ENCODE results near the gene CACNA1A.
"Not testable (repeated sequence)": the region's sequence is repeated elsewhere in the genome, so short reads cannot be mapped to it uniquely, and the experiment has no call there.

Gene CACNA1A

GRCh38 chr19:13267131-13267530, 239.1 kb downstream of the CACNA1A start:
- H3K36me3 ChIP-seq (ENCODE audit: control insufficient read depth in 1 of 2, insufficient read depth in 2 of 2, low read length in 2 of 2): no peaks in the 10 kb centered on the region
- H3K4me3 ChIP-seq (ENCODE audit: low read depth in 1 of 2, low read length in 2 of 2): no peak overlapping the region
- H3K27me3 ChIP-seq (ENCODE audit: low read depth, low read length): no peaks in the 10 kb centered on the region
- no peaks in the 10 kb centered on the region for H3K4me1 ChIP-seq (ENCODE audit: control insufficient read depth in 1 of 2, insufficient read depth in 2 of 2, low read length in 2 of 2)
- H3K9me3 ChIP-seq (ENCODE audit: control insufficient read depth in 1 of 2, low read length in 2 of 2): no peaks in the 10 kb centered on the region
- no peak overlapping the region for H3K27ac ChIP-seq (ENCODE audit: low read length)

DNA sequence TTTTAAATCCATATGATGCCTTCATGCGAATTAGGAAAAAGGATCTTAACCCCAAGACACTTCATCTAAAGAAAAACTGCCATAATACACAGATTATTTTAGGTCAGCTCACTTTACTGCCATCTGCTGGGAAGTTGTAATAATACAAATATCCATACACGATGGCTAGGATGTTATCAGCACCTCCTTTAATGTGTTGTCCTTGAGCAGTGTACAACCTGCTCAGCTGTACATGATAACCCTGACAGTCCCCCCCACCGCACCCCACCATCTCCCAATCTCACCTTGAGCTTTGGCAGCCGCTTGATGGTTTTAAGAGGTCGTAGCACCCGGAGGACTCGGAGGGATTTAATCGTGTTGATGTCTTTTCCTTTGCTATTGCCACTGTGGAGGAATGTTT, 243.8 kb downstream of the CACNA1A start:
- Histone ChIP-seq H3K9me3 (ENCODE audit: control insufficient read depth in 1 of 2, low read length in 2 of 2) (no peaks in the 10 kb centered on the region), H3K4me1 (ENCODE audit: control insufficient read depth in 1 of 2, insufficient read depth in 2 of 2, low read length in 2 of 2) (no peaks in the 10 kb centered on the region), H3K36me3 (ENCODE audit: control insufficient read depth in 1 of 2, insufficient read depth in 2 of 2, low read length in 2 of 2) (no peaks in the 10 kb centered on the region), H3K4me3 (ENCODE audit: low read depth in 1 of 2, low read length in 2 of 2) (no peak overlapping the region), H3K27ac (ENCODE audit: low read length) (no peak overlapping the region), H3K27me3 (ENCODE audit: low read depth, low read length) (no peaks in the 10 kb centered on the region)

- no peaks in the 10 kb centered on the region for H3K4me1 ChIP-seq (ENCODE audit: control insufficient read depth in 1 of 2, insufficient read depth in 2 of 2, low read length in 2 of 2)
- no peak overlapping the region for H3K4me3 ChIP-seq (ENCODE audit: low read depth in 1 of 2, low read length in 2 of 2)
- no peaks in the 10 kb centered on the region for H3K27me3 ChIP-seq (ENCODE audit: low read depth, low read length)
- no peak overlapping the region for H3K27ac ChIP-seq (ENCODE audit: low read length)
- H3K9me3 ChIP-seq (ENCODE audit: control insufficient read depth in 1 of 2, low read length in 2 of 2): peaks cover 3 to 4% of the 10 kb centered on the region in 2 donors
- H3K36me3 ChIP-seq (ENCODE audit: control insufficient read depth in 1 of 2, insufficient read depth in 2 of 2, low read length in 2 of 2): no peaks in the 10 kb centered on the region
These were observed 245.2 kb downstream of the CACNA1A start for GRCh38 chr19:13260883-13261653.

- Histone ChIP-seq H3K9me3 (ENCODE audit: control insufficient read depth in 1 of 2, low read length in 2 of 2) (peaks cover 3 to 4% of the 10 kb centered on the region in 2 donors), H3K36me3 (ENCODE audit: control insufficient read depth in 1 of 2, insufficient read depth in 2 of 2, low read length in 2 of 2) (no peaks in the 10 kb centered on the region), H3K4me3 (ENCODE audit: low read depth in 1 of 2, low read length in 2 of 2) (no peak overlapping the region), H3K27ac (ENCODE audit: low read length) (no peak overlapping the region), H3K27me3 (ENCODE audit: low read depth, low read length) (no peaks in the 10 kb centered on the region), H3K4me1 (ENCODE audit: control insufficient read depth in 1 of 2, insufficient read depth in 2 of 2, low read length in 2 of 2) (no peaks in the 10 kb centered on the region)
These were observed 249.4 kb downstream of the CACNA1A start for GRCh38 chr19:13256918-13257317.

DNA sequence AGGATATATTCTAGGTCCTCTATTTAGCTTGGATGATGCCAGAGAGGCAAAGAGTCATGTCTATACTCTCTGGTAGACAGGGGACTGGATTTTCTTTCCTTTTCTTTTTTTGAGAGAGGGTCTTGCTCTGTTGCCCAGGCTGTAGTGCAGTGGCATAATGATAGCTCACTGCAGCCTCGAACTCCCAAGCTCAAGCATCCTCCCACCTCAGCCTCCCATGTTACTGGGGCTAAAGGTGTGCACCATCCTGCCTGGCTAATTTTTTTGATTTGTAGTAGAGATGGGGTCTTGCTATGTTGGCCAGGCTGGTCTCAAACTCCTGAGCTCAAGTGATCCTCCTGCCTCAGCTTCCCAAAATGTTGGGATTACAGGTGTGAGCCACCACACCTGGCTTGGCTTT, 249.9 kb downstream of the CACNA1A start:
- H3K9me3 ChIP-seq (ENCODE audit: control insufficient read depth in 1 of 2, low read length in 2 of 2); H3K4me3 ChIP-seq (ENCODE audit: low read depth in 1 of 2, low read length in 2 of 2); H3K36me3 ChIP-seq (ENCODE audit: control insufficient read depth in 1 of 2, insufficient read depth in 2 of 2, low read length in 2 of 2); H3K27me3 ChIP-seq (ENCODE audit: low read depth, low read length); H3K4me1 ChIP-seq (ENCODE audit: control insufficient read depth in 1 of 2, insufficient read depth in 2 of 2, low read length in 2 of 2); H3K27ac ChIP-seq (ENCODE audit: low read length): not testable (repeated sequence)

GRCh38 chr19:13255719-13256059, 250.6 kb downstream of the CACNA1A start:
- no peaks in the 10 kb centered on the region for H3K36me3 ChIP-seq (ENCODE audit: control insufficient read depth in 1 of 2, insufficient read depth in 2 of 2, low read length in 2 of 2)
- H3K4me3 ChIP-seq (ENCODE audit: low read depth in 1 of 2, low read length in 2 of 2): no peak overlapping the region
- H3K9me3 ChIP-seq (ENCODE audit: control insufficient read depth in 1 of 2, low read length in 2 of 2): peaks cover 3 to 4% of the 10 kb centered on the region in 2 donors
- no peak overlapping the region for H3K27ac ChIP-seq (ENCODE audit: low read length)
- H3K4me1 ChIP-seq (ENCODE audit: control insufficient read depth in 1 of 2, insufficient read depth in 2 of 2, low read length in 2 of 2): no peaks in the 10 kb centered on the region
- H3K27me3 ChIP-seq (ENCODE audit: low read depth, low read length): no peaks in the 10 kb centered on the region

DNA sequence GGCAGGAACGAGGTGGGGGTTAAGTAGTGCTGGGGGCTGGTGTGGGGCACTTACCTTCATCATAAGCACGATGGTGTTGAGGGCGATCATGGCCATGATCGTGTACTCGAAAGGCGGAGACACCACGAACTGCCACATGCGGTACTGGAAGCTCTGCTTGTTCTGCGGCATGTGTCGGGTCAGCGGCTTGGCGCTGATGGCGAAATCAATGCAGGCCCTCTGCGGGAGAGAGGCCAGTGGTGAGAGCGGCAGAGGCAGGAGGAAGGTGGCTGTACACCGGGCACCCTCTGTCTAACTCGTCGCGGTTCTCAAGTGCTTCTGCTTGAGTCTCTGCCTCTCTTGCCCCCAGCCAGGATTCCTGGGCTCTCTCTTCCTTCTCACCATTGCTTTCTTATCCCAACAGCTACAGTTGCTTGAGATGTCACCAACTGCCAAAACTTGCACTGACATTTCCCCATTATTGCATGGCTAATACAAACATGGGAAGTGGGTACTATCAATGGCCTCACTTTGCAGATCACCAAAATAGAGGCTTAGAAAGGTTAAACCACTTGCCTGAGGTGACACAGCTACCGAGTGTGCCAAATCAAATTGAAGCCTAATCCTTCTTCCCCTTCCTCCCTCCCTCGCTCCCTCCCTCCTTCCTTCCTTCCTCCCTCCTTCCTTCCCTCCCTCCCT, 251.1 kb downstream of the CACNA1A start:
- Histone ChIP-seq H3K27ac (ENCODE audit: low read length) (no peak overlapping the region), H3K4me3 (ENCODE audit: low read depth in 1 of 2, low read length in 2 of 2) (no peak overlapping the region), H3K27me3 (ENCODE audit: low read depth, low read length) (no peaks in the 10 kb centered on the region), H3K9me3 (ENCODE audit: control insufficient read depth in 1 of 2, low read length in 2 of 2) (peaks cover 3 to 4% of the 10 kb centered on the region in 2 donors), H3K4me1 (ENCODE audit: control insufficient read depth in 1 of 2, insufficient read depth in 2 of 2, low read length in 2 of 2) (no peaks in the 10 kb centered on the region), H3K36me3 (ENCODE audit: control insufficient read depth in 1 of 2, insufficient read depth in 2 of 2, low read length in 2 of 2) (no peaks in the 10 kb centered on the region)

- Histone ChIP-seq H3K9me3 (ENCODE audit: control insufficient read depth in 1 of 2, low read length in 2 of 2) (peaks cover 3 to 4% of the 10 kb centered on the region in 2 donors), H3K4me3 (ENCODE audit: low read depth in 1 of 2, low read length in 2 of 2) (no peak overlapping the region), H3K27ac (ENCODE audit: low read length) (no peak overlapping the region), H3K4me1 (ENCODE audit: control insufficient read depth in 1 of 2, insufficient read depth in 2 of 2, low read length in 2 of 2) (no peaks in the 10 kb centered on the region), H3K27me3 (ENCODE audit: low read depth, low read length) (no peaks in the 10 kb centered on the region), H3K36me3 (ENCODE audit: control insufficient read depth in 1 of 2, insufficient read depth in 2 of 2, low read length in 2 of 2) (no peaks in the 10 kb centered on the region)
These were observed 253.5 kb downstream of the CACNA1A start for GRCh38 chr19:13252569-13253335.

GRCh38 chr19:13244920-13245319, 261.4 kb downstream of the CACNA1A start:
- Histone ChIP-seq H3K4me3 (ENCODE audit: low read depth in 1 of 2, low read length in 2 of 2) (no peak overlapping the region), H3K36me3 (ENCODE audit: control insufficient read depth in 1 of 2, insufficient read depth in 2 of 2, low read length in 2 of 2) (no peaks in the 10 kb centered on the region), H3K27ac (ENCODE audit: low read length) (no peak overlapping the region), H3K4me1 (ENCODE audit: control insufficient read depth in 1 of 2, insufficient read depth in 2 of 2, low read length in 2 of 2) (no peaks in the 10 kb centered on the region), H3K9me3 (ENCODE audit: control insufficient read depth in 1 of 2, low read length in 2 of 2) (no peaks in the 10 kb centered on the region), H3K27me3 (ENCODE audit: low read depth, low read length) (no peaks in the 10 kb centered on the region)

- H3K27me3 ChIP-seq (ENCODE audit: low read depth, low read length): no peaks in the 10 kb centered on the region
- no peaks in the 10 kb centered on the region for H3K36me3 ChIP-seq (ENCODE audit: control insufficient read depth in 1 of 2, insufficient read depth in 2 of 2, low read length in 2 of 2)
- peaks cover 0 to under 1% of the 10 kb centered on the region in 2 donors for H3K9me3 ChIP-seq (ENCODE audit: control insufficient read depth in 1 of 2, low read length in 2 of 2)
- H3K4me1 ChIP-seq (ENCODE audit: control insufficient read depth in 1 of 2, insufficient read depth in 2 of 2, low read length in 2 of 2): no peaks in the 10 kb centered on the region
- no peak overlapping the region for H3K27ac ChIP-seq (ENCODE audit: low read length)
- no peak overlapping the region for H3K4me3 ChIP-seq (ENCODE audit: low read depth in 1 of 2, low read length in 2 of 2)
These were observed 264.8 kb downstream of the CACNA1A start for GRCh38 chr19:13241231-13242104.
